ENCODE data around the gene NPY. TPM values are rescaled to one million over a fixed set of nuclear protein-coding genes. Genes with fewer than 3 reads are reported as not detected.

NPY gene
- total and polyA plus RNA-seq, 10 of the 15 experiments (the other 5 are each of a cell fraction or from before 2014, with no cell fraction given): not detected

DNA sequence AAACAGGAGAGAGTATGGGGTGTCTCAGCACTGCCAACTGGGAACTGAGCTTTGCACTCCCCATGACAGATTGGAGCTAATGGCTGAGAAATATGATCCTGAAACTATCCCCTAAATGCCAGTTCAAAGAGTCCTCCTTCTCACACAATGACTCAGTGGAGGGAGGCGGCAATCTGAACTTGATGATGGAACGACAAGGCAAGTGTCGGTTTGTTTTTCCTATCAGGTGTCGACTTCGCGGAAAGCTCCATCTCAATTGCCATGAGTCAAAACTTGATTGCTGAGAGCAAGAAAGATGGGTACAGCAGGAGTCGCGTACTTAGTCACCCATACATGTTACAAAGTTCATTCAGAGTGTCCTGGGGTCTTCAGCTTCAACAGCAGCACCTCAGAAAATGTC is 52.5 kb downstream of the NPY start:
- Histone ChIP-seq H3K4me3 (no peak overlapping the region), H3K4me1 (ENCODE audit: control insufficient read depth, insufficient read depth, low read length) (no peaks in the 10 kb centered on the region), H4K20me1 (ENCODE audit: control insufficient read depth, insufficient read depth) (no peaks in the 10 kb centered on the region), H3K27me3 (replicated peaks in 1 of 2; ENCODE audit: control insufficient read depth in 2 of 2, insufficient read depth in 2 of 2, low read length in 1 of 2) (no peaks in the 10 kb centered on the region), H3K4me2 (ENCODE audit: control insufficient read depth, insufficient read depth) (no peak overlapping the region), H3K9ac (ENCODE audit: control insufficient read depth, insufficient read depth, low read length) (no peak overlapping the region), H3K79me2 (ENCODE audit: control insufficient read depth, insufficient read depth, low read length) (no peaks in the 10 kb centered on the region), H3K9me3 (replicated peaks; ENCODE audit: control insufficient read depth, insufficient read depth, low read length) (no peaks in the 10 kb centered on the region; the same call in 2 of the 3 replicates), H3K36me3 (ENCODE audit: control insufficient read depth in 2 of 2, insufficient read depth in 2 of 2, low read length in 1 of 2) (no peaks in the 10 kb centered on the region), H3K27ac (ENCODE audit: control insufficient read depth, insufficient read depth) (no peak overlapping the region), H2AFZ (ENCODE audit: control insufficient read depth, low read depth, low read length) (no peak overlapping the region)
- ChIA-PET CTCF (no interaction called here), SMC1A (ENCODE audit: uncharacterized antibody, unreplicated experiment) (interaction anchor here (2.4 kb wide), 1 partner anchor 11 kb away, joined by 10 read pairs; no protein-coding TSS in a partner anchor), RAD21 (ENCODE audit: unreplicated experiment) (no interaction called here), POLR2A (no interaction called here)
- FAIRE-seq (no peak), DNase-seq (ENCODE audit: low read depth, low spot score) (no peak), ATAC-seq (no peak)
- TF ChIP-seq CREM (IDR thresholded peaks at IDR 0.05; ENCODE audit: low read depth): no peak
- no peak for TF ChIP-seq SMARCA5 (IDR thresholded peaks at IDR 0.05)
- TF ChIP-seq ETV6 (conservative IDR thresholded peaks at IDR 0.05 in 1 of 2, IDR thresholded peaks at IDR 0.05 in 1 of 2; ENCODE audit: borderline replicate concordance in 1 of 2, low read depth in 1 of 2): no peak
- TF ChIP-seq JUNB (IDR thresholded peaks at IDR 0.05): 0 out of 2 replicates have a peak, but pooled peaks have one; percentile 5
- TF ChIP-seq BCL11A (IDR thresholded peaks at IDR 0.05; ENCODE audit: low read depth, low read length): no peak
- TF ChIP-seq SREBF1 (IDR thresholded peaks at IDR 0.05; ENCODE audit: low read length): no peak
- TF ChIP-seq, protein P1, sequence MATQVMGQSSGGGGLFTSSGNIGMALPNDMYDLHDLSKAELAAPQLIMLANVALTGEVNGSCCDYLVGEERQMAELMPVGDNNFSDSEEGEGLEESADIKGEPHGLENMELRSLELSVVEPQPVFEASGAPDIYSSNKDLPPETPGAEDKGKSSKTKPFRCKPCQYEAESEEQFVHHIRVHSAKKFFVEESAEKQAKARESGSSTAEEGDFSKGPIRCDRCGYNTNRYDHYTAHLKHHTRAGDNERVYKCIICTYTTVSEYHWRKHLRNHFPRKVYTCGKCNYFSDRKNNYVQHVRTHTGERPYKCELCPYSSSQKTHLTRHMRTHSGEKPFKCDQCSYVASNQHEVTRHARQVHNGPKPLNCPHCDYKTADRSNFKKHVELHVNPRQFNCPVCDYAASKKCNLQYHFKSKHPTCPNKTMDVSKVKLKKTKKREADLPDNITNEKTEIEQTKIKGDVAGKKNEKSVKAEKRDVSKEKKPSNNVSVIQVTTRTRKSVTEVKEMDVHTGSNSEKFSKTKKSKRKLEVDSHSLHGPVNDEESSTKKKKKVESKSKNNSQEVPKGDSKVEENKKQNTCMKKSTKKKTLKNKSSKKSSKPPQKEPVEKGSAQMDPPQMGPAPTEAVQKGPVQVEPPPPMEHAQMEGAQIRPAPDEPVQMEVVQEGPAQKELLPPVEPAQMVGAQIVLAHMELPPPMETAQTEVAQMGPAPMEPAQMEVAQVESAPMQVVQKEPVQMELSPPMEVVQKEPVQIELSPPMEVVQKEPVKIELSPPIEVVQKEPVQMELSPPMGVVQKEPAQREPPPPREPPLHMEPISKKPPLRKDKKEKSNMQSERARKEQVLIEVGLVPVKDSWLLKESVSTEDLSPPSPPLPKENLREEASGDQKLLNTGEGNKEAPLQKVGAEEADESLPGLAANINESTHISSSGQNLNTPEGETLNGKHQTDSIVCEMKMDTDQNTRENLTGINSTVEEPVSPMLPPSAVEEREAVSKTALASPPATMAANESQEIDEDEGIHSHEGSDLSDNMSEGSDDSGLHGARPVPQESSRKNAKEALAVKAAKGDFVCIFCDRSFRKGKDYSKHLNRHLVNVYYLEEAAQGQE (IDR thresholded peaks at IDR 0.05; ENCODE audit: low read depth, low read length): no peak
- TF ChIP-seq, protein P2, sequence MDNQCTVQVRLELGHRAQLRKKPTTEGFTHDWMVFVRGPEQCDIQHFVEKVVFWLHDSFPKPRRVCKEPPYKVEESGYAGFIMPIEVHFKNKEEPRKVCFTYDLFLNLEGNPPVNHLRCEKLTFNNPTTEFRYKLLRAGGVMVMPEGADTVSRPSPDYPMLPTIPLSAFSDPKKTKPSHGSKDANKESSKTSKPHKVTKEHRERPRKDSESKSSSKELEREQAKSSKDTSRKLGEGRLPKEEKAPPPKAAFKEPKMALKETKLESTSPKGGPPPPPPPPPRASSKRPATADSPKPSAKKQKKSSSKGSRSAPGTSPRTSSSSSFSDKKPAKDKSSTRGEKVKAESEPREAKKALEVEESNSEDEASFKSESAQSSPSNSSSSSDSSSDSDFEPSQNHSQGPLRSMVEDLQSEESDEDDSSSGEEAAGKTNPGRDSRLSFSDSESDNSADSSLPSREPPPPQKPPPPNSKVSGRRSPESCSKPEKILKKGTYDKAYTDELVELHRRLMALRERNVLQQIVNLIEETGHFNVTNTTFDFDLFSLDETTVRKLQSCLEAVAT (IDR thresholded peaks at IDR 0.05): no peak
- WGBS (ENCODE audit: insufficient coverage, insufficient replicate concordance, low lambda C conversion rate, missing lambda C conversion rate): 10% methylated on average over 8 of the region's 8 CpGs
- no TSS peak for BruUV-seq (replicated peaks)
- in situ Hi-C loops (cut with MboI) (no loop called here), intact Hi-C loops (cut with micrococcal nuclease; ENCODE audit: unreplicated experiment) (no loop called here)

All from GM12878 (cell line).